GM13977 (cell line): ENCODE measurements around the gene LACC1.

Experiments
- DNase-seq: peaks from one replicate; pipeline ENCODE4 v3.0.0; 2012; ENCODE audit warnings: low spot score
- in situ Hi-C: fragments of 300-500 bp; cut with MboI; formaldehyde crosslinking; loops from one replicate; pipeline ENCODE4 v1.12.0; 2022; ENCODE audit warnings: low sequenced_read_pairs, low pct_unique_long_range_greater_than_20kb, mixed read lengths, inconsistent platforms; ENCODE audit not compliant: unreplicated experiment
- TF ChIP-seq, protein P1 (sequence below): IDR thresholded peaks from 2 replicates; pipeline ENCODE4 v1.5.1; 2012; ENCODE audit warnings: mild to moderate bottlenecking, control low read depth; ENCODE audit not compliant: insufficient read depth; ENCODE audit errors: extremely low read depth, missing control alignments

Gene LACC1

DNA sequence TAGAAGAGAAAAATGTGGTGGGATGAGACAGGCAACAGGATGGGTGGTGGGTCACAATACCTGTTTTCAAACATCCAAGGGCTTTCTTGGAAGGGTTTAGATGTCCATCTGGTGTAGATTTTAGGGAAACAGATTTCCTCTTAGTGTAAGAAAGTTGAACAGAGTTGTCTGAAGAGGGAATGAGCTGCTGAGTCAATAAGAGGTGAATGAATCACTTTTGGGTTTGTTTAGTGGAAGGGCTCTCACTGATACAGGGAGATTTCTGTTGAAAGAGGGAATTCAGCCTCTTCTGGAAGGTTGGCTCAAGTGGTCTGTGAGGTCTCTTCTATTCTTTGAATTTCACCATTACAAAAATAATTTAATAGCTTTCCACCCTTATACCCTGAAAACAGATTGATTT is 54.6 kb downstream of the LACC1 start:
- no peak for DNase-seq
- in situ Hi-C loops, result no loop called here
- TF ChIP-seq, protein P1, sequence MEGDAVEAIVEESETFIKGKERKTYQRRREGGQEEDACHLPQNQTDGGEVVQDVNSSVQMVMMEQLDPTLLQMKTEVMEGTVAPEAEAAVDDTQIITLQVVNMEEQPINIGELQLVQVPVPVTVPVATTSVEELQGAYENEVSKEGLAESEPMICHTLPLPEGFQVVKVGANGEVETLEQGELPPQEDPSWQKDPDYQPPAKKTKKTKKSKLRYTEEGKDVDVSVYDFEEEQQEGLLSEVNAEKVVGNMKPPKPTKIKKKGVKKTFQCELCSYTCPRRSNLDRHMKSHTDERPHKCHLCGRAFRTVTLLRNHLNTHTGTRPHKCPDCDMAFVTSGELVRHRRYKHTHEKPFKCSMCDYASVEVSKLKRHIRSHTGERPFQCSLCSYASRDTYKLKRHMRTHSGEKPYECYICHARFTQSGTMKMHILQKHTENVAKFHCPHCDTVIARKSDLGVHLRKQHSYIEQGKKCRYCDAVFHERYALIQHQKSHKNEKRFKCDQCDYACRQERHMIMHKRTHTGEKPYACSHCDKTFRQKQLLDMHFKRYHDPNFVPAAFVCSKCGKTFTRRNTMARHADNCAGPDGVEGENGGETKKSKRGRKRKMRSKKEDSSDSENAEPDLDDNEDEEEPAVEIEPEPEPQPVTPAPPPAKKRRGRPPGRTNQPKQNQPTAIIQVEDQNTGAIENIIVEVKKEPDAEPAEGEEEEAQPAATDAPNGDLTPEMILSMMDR, result no peak

DNA sequence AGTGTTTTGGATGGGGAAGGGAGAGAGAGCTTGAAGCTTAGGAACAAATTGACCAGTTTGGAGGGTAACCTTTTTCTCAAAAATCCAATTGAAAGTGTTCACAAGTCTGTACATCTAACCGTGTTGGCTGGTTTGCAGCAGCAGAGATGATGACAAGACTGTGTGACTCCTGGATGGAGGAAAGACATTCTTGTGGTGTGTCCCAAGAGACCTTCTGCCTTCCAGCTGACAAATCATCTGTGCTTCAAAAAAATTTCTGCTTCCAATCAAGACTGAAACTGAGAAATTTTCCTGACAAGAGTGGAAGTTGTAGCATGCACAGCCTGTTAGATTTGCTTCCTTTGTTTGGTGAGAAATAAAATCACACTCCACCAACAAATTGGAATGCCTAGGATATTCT is 56.2 kb downstream of the LACC1 start:
- DNase-seq, result no peak
- TF ChIP-seq, protein P1, result no peak
- in situ Hi-C loops, result no loop called here

DNA sequence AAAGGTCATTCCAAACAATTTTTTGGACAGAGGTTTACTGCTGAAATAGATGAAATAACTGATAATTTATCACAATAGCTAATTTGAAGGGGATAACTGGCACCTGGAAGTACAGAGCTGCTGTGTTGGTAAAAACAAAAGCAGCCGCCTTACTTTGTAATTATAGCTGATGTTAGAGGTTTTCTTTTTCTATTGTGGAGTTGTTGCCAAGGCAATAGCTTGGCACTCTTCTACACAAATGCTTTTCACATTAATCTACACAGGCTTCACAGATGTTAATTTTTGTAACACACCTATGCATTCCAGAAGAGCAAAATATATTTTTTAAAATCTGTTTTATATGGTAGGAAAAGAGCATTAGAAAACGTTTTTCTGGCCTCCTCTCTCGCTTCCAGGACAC is 56.9 kb downstream of the LACC1 start:
- DNase-seq, result no peak
- in situ Hi-C loops, result no loop called here
- TF ChIP-seq, protein P1, result no peak

DNA sequence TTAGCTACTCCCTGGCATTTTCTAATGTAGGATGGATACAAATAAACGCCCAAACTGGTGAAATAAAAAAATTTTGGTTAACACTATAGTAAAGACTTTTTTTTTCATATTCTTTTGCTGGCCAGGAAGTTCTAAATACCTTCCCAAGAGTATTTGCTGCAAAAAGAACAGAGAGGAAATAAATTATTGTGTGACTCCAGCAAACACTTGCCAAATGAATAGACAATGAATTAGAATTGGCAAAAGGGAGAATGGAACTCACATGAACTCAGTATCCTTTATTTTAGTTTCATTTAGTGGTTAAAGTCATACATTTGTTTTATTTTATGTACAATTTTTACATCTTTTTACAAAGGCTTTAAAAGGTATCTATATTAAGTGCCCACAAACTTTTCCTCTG is 58.1 kb downstream of the LACC1 start:
- DNase-seq, result no peak
- in situ Hi-C loops, result no loop called here
- TF ChIP-seq, protein P1, result no peak

DNA sequence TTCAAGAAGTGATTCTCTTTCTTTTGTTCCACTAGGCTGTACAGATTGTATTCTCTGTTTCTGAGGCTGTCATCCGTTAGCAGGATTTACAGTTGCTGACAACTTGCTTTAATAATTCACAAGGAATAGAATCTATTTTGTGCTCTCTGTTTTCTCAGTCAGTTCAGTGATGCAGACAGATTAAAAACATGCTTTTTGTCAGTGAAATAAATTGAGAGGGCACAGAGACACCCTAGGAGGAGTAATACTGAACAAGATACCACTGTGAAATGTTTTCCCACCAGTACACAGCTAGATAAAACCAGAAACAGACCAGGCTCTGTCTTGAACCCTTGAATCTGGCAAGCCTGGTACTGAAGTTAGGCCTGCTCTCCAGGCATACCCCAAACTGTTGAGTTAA is 58.7 kb downstream of the LACC1 start:
- DNase-seq, result no peak
- in situ Hi-C loops, result no loop called here
- TF ChIP-seq, protein P1, result no peak

DNA sequence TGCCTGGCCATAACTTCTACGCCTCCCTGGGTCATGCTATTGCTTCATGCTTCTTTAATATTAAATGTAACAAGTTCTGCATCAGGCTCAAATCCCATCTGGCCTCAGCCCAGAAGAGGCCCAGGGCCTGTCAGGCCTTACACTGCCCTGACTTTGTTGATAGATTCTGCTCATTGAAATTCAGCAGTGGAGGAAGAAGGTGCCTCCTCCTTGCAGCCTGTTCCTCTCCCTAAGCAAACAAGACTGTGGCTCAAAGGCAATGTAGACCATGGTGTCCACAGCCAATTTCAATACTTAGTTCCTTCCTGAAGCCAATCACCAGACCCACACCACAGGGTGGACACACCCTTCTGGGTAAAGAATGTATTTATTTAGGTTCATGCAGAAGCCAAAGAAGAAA is 59.4 kb downstream of the LACC1 start:
- TF ChIP-seq, protein P1, result no peak
- in situ Hi-C loops, result no loop called here
- DNase-seq, result no peak

DNA sequence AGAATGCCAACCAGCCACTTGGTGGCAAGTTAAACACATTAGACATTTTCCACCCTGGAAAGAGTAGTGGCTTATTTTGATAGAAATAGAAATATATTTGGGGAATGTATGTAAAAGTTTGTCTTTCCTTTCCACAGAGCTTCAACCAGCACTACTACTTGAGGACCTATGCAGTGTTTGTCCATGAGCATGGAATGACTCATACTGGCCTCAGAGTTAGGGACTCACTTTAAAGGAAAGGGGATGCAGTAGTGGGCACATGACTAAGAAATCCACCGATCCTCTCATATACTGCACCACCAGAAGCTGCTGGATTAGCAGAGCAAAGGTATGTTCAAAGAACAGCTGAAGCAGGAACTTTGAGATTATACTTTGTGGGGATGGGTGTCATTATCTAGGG is 62.6 kb downstream of the LACC1 start:
- DNase-seq, result no peak
- in situ Hi-C loops, result no loop called here
- TF ChIP-seq, protein P1, result no peak
